HG02623 (cell line): ENCODE data around the gene CA12.

Source experiments
- ATAC-seq: cut with Tn5 transposase; IDR thresholded peaks from one replicate; pipeline ENCODE4 v1.9.1; 2021; ENCODE audit warnings: moderate library complexity; ENCODE audit not compliant: unreplicated experiment

Gene CA12

GRCh38 chr15:63379492-63380150 lies 2.0 kb downstream of the CA12 start:
- no peak for ATAC-seq

DNA sequence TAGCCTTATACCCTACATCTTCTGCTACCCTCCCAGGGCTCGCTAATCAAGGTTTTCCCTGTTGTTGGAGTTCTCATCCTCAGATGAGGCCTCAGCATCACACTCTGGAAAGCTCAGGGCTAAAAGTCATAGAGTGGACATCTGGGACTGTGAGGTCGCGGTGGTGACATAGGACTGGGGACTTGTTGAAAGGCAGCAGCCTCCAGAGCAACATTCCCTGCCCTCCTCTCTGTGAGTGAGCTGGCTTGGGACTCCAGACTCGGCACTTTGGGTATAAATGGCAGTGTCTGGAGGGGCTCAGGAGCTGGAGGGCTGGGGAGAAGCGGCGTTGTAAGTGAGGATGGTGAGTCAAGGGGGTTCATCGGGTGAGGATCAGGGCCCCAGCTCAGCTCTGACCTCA lies 2.7 kb downstream of the CA12 start:
- no peak for ATAC-seq

DNA sequence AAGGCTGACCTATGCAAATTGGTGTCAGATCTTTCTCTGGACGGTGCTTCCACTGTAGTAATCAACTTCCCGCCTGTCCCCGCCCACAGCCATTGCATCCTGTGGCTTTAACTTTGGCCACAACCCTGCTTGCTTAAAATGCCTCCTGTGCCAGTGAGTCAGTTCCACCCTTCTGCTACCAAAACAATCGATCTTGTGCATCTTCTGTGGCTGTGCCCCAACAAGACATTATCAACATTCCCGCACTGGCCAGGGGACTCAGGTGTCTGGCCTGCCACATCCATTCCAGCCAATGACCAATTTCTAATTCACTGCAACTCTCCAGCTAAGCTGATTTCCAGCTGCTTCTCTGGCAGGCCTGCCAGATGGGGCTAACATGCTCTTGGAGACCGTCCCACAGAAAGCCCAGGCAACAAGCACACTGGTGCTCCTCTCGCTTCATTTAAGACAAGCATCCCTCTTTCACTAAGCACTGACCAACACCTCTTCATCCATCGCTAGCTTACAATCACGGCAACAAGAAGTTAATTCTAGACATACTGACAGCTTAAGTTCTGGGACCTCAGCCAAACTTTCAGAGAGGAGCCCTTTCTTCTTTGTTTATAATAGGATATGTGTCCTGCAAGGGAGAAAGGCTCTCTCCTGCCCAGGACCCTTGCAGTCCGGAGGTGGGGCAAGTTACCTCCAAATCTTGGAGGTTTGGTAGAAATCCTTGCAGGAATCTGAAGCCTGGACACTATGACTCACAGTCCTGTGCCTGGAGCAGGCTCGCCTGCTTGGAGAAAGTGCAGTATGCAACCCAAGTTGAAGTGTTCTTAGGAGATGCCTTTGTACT lies 6.7 kb downstream of the CA12 start:
- ATAC-seq = no peak

DNA sequence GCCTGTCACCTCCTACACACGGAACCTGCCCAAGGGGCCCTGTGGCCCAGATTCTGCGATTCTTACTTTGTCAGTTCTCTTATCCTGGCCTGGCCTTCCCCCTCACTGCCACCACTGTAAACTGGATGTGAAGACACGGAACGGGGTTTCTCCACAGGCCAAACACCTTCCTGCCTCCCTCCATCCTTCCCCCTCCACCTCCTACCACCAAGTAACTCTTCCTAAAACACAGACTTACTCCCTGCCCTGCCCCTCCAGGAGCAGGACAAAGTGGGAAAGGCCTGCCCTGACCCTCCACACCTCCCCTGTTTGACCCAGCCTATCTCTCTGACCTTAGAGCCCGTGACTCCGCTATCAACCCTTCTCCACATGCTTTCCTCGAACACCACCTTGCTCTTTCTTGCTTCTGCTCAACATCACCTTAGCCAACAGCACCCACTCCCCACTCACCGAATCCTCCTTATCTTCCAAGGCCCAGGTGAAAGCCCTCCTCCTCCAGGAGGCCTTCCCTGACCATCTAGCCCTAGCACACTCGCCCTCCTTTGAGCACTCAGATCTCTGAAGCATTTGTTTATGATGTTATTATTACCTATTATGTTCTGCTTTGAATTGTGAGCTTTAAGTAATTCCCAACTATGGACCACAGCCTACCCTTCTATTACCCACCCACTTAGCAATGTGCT lies 7.6 kb downstream of the CA12 start:
- ATAC-seq = no peak

DNA sequence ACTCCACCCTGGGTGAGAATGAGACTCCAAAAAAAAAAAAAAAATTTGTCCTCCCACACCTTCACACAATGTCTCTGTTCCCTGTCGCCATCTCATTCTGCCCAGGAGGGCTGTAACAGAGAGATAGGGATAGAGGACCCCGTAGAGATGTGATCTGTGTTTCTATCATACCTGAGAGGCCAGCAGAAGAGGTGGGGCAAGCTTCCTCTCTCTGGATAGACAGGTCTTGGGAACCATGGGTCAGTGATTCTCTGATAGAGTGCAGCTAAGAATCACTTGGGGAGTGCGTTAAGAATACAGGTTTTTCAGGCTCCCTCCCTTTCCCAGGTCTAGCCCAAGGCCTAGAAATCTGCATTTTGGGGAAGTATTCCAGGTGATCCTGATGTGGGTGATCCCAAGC lies 8.3 kb downstream of the CA12 start:
- no peak for ATAC-seq

GRCh38 chr15:63372753-63373152 lies 8.9 kb downstream of the CA12 start:
- no peak for ATAC-seq

DNA sequence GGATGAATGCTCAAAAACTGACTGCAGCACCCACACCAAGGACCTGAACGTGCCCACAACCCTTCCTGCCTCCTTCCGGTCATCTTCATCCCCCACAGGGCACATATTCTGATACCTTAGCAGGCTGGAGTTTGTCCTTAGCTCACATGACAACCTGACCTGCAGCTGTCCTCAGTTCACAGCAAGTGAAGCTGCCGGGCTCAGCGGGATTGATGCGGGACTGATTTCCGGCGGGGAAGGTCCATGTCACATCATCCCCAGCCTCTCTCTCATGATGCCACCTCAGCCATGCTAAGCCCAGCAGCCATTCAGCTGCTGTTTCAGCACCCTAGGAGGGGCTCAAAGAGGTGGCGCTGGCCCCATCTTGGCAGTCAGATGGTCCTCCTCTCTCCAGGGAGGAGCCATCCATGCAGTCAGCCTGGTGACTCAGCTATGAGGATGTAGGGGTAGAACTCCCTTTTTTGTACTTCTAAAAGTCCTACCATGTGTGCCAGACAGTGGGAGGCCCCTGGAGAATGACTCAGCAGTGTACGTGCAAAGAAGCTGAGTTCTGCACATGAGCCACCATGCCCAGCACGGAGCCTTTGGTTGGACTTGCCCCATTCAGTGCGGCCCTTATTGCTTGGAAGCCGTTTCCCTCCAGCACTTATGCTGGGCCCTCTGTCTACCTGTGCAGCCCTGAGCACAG lies 9.5 kb downstream of the CA12 start:
- ATAC-seq = no peak

- no peak for ATAC-seq
Measured at GRCh38 chr15:63371297-63371918, 10.2 kb downstream of the CA12 start.

- no peak for ATAC-seq
Measured at GRCh38 chr15:63370764-63371163, 10.9 kb downstream of the CA12 start.

DNA sequence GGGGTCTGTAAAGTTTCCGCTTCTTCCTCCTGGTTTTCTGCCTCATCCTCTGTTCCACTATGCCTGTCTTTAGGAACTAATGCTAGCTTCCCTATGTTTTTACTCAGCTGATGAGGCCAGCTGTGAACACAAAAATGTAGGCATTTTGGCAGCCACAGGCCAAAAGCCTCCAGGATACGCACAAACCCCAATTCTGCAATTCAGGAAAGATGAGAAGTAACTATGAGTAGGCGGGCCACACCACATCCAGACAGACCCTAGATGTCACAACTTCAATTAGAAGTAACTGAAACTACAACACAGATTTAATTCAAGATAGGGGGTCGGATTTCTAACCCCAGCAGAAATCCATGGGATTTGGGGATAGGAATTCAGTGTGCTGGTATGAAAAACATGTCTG lies 11.9 kb downstream of the CA12 start:
- no peak for ATAC-seq

DNA sequence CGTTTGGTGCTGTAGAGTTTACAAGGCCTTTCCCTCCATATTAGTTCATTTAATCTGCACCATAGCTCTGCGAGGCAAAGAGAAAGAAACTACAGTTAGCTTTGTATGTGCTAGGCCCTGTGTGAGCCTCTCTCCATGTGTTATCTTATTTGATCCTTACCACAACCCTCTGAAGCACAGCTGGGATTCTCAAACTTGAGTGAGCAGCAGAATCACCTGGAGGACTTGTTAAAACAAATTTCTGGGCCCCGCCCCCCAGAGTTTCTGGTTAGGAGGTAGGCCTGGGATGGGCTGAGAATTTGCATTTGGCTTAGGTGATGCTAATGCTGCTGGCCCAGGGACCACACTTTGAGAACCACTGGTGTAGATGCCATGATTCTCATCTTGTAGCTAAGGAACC lies 12.3 kb downstream of the CA12 start:
- no peak for ATAC-seq

DNA sequence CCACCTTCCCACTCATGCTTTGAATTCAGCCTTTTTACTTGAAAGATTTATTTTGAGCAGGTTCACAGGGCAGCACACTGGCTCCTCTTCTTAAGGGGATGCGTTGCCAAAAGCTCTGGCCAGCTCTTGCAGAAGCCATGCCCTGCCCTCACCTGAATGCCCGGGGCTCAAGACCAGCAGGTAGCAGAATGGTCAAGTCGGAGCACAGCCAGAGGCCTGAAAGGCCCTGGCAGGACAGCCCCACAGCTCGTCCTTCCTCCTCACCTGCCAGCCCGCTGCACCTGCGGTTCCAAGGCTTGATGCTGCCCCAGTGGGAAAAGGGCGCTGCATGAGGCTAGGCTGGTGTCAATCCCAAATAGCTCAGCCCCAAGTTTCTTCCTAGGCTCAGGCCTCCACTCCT lies 13.1 kb downstream of the CA12 start:
- ATAC-seq = no peak

DNA sequence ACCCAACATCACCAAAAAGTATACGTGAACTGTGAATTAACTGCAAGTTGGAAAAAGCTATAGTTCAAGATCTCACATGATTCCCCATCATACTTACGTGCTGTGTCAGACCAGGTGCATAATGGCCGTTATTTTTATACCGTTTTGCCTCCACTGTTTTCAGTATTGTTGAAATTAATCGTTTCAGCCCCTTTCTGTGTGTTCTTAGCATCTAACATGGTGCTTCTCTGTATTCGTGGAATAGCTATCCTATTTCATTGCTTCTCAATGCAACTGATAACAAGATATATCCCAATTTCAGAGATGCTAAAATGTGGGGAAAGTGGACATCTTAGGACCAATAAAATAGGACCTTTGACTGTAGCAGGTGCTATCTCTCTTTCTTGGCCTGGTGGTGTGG lies 13.7 kb downstream of the CA12 start:
- ATAC-seq = no peak

DNA sequence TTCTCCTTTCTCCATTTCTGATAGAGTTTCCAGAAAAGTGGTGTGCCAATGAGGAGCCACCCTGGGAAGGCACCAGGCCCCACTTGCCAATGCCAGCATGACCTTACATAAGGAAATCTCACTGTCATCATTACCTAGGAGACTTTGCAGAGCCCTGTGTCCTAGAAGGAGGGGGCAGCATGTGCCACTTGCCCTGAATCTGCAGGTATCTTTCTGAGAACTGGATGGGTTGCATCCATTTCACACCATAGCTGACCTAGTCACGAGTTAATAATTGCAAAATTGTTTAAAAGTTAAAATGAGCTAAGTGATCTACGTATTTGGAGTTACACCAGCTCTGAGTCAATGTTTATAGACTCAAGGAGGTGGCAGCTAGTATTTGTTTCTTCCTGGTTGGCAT lies 14.3 kb downstream of the CA12 start:
- no peak for ATAC-seq

- no peak for ATAC-seq
Measured at GRCh38 chr15:63366451-63366850, 15.2 kb downstream of the CA12 start.

GRCh38 chr15:63365273-63365680 lies 16.4 kb downstream of the CA12 start:
- ATAC-seq = no peak

DNA sequence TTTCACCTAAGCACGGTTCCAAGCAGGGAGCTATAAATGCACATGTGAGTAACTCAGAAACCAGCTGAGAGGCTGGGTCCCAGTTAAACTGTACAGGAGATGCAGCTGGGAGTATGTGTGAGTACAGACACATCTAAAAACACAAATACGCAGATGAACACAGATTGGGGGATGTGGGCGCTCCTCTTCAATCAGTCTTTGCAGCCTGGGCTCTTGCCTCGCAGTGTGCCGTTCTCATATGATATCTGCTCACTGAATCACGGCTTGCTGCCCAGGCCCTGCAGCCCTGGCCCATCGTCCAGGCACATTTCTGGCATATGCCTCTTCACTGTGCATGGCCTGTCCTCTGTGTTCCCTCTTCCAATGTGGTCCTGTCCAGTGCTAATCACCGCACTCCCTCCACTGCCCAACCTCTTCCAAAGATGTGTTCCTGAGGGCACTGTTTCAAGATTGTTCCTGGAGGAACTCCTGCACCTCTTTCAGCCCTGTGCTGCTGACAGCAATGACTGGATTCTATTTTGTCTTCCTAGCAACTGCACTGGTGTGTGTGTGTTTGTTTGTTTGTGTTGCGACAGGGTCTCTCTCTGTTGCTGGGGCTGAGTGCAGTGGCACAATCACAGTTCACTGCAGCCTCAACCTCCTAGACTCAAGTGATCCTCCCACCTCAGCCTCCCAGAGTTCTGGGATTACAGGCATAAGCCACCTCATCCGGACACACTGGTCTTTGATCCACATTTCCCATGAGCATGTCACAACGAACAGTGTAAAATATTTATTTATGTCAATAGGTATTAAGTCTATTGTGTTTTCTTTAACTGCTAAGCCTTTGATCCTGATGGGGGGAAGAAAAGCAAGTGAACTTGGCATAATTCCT lies 17.0 kb downstream of the CA12 start:
- no peak for ATAC-seq

DNA sequence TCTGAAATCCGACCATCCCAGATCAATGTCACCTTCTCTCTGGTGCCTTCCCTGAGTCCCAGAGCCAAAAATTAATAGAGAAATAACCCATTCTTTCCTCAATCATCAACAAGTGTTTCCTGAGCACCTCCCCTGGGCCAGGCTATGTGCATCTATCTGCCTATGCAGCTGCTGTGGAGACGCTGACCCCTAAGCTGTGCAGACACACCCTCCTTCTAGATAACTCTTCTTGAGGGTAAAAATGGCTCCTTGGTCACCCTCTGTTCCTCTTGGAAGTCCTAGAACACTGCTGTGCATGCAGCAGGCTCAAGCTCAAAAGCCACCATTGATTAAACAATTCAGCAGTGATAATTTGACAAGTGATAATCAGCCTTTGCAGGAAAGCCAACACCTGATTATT lies 18.4 kb downstream of the CA12 start:
- no peak for ATAC-seq

DNA sequence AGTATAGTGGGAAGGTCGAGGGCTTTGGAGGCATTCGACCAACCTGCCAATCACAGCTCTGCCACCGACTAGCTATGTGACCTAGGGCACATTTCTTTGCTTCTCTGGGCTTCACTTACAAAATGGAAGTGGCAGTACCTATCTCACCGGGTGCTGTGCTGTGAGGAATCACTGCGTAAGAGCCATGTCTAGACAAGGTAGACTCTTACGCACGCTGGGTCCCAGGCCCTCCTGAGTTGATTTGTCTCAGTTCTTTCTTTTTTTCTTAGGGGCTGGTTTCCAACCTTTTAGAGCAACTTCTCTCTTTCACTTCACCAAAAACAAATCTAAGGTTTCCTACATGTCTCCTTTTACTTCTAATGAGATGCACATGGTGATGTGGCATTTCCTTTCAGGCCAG lies 18.8 kb downstream of the CA12 start:
- ATAC-seq = no peak

DNA sequence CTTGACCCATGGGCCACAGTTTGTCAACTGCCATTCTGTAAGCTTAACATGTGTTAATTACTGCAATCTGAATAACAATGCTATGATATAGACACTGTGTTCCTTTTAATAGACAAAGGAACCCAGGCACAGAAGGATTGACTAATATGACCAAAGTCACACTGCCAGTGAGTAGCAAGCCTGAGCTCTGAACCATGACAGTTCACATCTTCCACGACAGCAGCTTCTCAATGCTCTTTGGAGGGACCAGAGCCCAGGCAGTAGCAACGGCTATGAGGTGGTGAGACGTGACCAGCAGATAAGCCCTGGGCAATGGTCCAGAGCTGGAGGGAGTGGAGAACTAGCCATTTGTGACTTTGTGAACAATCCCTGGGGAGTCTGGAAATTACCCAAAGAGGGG lies 19.4 kb downstream of the CA12 start:
- no peak for ATAC-seq
